Activated CD4-positive, alpha-beta memory T cell treated with anti-CD3 and anti-CD28 coated beads, Interleukin-2, amount 10 ng/mL, durations not matched to agents 7 days and 5 days (primary cell): Measurements from ENCODE around the gene TCF3. TPM values are rescaled to one million over a fixed set of nuclear protein-coding genes. Genes with fewer than 3 reads are reported as not detected.

Experiments
- CTCF ChIA-PET: fragments of 350-600 bp; sonication (Branson Sonifier 250); formaldehyde crosslinking; loops from one replicate; lab custom pipeline; 2021; ENCODE audit warnings: antibody characterized with exemption, inconsistent platforms; lab: Charles Lee
- POLR2A ChIA-PET: fragments of 350-600 bp; sonication (Branson Sonifier 250); formaldehyde crosslinking; loops from one replicate; lab custom pipeline; 2021; ENCODE audit warnings: antibody characterized with exemption; lab: Charles Lee
- DNase-seq: peaks from one replicate; pipeline ENCODE4 v3.0.0-alpha.2; 2020
- H3K27ac Mint-ChIP-seq: one replicate; pipeline ENCODE4 v1.8.0; 2021; ENCODE audit warnings: mild to moderate bottlenecking, mixed read lengths
- H3K27me3 Mint-ChIP-seq: one replicate; pipeline ENCODE4 v1.8.0; 2021; ENCODE audit warnings: mixed read lengths
- H3K36me3 Mint-ChIP-seq: one replicate; pipeline ENCODE4 v1.8.0; 2021; ENCODE audit warnings: low read depth, mixed read lengths
- H3K4me1 Mint-ChIP-seq: one replicate; pipeline ENCODE4 v1.8.0; 2021; ENCODE audit warnings: mixed read lengths
- H3K4me3 Mint-ChIP-seq: one replicate; pipeline ENCODE4 v1.8.0; 2021; ENCODE audit warnings: mild to moderate bottlenecking, mixed read lengths
- H3K9me3 Mint-ChIP-seq: one replicate; pipeline ENCODE4 v1.8.0; 2021; ENCODE audit warnings: mixed read lengths
- total RNA-seq, 2 experiments: library from RNA; stranded (reverse); gene quantifications; one replicate each; pipeline ENCODE4 v1.2.3, GENCODE V29; 2021

Gene TCF3
- total RNA-seq, 2 experiments from 2014 or later: 67.3 to 71.2 TPM

DNA sequence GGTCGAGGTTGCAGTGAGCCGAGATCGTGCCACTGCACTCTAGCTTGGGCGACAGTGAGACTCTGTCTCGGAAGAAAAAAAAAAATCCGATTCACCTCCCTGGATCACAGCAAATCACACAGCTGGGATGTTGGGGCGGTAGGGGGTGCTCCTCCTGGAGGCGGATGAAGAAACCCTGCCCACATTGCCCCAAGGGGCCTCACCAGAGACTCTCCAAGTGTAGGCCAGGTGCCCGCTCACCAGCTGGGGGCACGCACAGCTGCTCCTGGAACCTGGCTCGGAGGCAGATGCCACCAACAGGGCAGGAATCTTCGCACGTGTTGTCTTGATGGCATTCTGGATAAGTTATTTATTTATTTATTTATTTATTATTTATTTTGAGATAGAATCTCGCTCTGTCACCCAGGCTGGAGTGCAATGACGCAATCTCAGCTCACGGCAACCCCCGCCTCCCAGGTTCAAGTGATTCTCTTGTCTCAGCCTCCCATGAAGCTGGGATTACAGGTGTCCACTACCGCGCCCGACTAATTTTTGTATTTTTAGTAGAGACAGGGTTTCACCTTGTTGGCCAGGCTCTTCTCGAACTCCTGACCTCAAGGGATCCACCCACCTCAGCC is 50.2 kb downstream of the TCF3 start:
- CTCF ChIA-PET: no interaction called here
- no peaks in the 10 kb centered on the region for H3K9me3 Mint-ChIP-seq
- H3K36me3 Mint-ChIP-seq: peaks cover 26% of the 10 kb centered on the region
- no peak overlapping the region for H3K27ac Mint-ChIP-seq
- POLR2A ChIA-PET: interaction anchor here (5.9 kb wide), 1 partner anchor 9 kb away, joined by 60 read pairs; the partner anchor contains the start of gene MBD3
- H3K4me3 Mint-ChIP-seq: no peak overlapping the region
- no peak for DNase-seq
- no peaks in the 10 kb centered on the region for H3K27me3 Mint-ChIP-seq
- peaks cover 40% of the 10 kb centered on the region for H3K4me1 Mint-ChIP-seq

DNA sequence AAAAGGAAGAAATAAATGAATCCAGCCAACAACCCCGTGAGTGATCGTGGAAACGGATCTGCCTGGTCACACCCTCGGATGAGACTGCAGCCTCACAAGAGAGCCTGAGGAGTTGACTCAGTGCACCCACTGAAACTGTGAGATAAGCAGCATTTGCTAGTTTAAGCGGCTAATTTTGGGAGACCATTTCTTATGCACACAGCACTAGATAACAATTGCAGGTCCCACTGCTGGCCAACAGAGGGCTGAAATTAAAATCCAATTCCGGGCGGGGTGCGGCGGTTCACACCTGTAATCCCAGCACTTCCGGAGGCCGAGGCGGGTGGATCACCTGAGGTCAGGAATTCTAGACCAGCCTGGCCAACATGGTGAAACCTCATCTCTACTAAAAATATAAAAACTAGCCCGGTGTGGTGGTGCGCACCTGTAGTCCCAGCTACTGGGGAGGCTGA is 50.8 kb downstream of the TCF3 start:
- no peaks in the 10 kb centered on the region for H3K9me3 Mint-ChIP-seq
- H3K4me1 Mint-ChIP-seq: peaks cover 36% of the 10 kb centered on the region
- ChIA-PET POLR2A (interaction anchor here (5.9 kb wide), 1 partner anchor 8 kb away, joined by 60 read pairs; the partner anchor contains the start of gene MBD3), CTCF (interaction anchor here (1.2 kb wide), 1 partner anchor 9 kb away, joined by 3 read pairs; the partner anchor contains the start of gene MBD3)
- no peak overlapping the region for H3K4me3 Mint-ChIP-seq
- no peak overlapping the region for H3K27ac Mint-ChIP-seq
- H3K36me3 Mint-ChIP-seq: peaks cover 28% of the 10 kb centered on the region
- DNase-seq: no peak
- H3K27me3 Mint-ChIP-seq: no peaks in the 10 kb centered on the region

DNA sequence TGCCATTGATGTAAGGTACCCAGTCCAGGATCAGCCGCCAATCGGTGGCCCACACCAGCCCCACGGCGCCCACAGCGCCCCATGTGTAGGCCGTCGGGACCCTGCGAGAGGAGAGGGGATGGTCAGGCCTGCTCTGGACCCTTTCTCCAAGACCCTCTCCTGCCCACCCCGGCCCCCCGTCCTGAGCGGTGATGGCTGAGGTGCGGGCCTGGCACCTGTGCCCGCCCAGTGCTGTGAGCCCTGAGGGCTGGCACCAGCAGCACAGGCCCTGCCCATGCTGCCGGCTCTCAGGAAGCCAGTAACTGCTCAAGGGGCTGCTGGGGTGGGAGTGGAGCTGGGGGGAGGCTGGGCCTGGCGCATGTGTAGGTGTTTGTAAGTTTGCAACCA is 53.0 kb downstream of the TCF3 start:
- CTCF ChIA-PET: no interaction called here
- peaks cover 28% of the 10 kb centered on the region for H3K36me3 Mint-ChIP-seq

DNA sequence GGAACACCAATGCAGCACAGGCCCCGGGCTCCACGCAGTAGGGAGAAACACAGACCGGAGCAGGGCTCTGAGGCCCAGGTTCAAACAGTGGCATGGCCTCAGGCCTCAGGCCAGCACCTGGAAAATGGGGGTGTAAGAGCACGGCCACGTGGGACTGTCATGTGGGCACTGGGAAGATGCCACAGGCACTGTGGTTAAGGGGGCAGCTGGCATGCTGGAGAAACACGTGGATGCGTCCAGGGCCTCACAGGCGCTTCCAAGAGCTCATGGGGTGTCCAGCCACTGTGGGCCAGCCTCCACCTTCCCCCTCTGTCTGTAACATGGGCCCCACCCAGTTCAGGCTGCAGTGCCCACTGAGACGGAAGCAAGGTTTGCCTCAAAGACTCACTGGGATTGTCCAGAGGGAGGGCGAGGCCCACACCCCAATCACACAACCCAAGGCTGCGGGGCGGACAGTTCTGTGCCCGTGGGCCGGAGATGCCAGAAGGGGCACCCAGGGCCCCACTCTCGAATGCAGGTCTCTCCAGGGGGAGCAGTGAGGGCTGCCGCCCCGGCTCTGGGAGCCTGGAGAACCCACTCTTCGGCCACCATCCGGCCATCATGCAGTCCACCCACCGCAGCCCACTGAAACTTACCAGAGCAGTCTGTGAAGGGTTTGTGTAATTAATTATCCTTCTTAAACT is 53.5 kb downstream of the TCF3 start:
- no peaks in the 10 kb centered on the region for H3K27me3 Mint-ChIP-seq
- no peak for DNase-seq
- H3K4me3 Mint-ChIP-seq: no peak overlapping the region
- H3K4me1 Mint-ChIP-seq: peaks cover 18% of the 10 kb centered on the region
- peaks cover 28% of the 10 kb centered on the region for H3K36me3 Mint-ChIP-seq
- ChIA-PET CTCF (no interaction called here), POLR2A (no interaction called here)
- no peak overlapping the region for H3K27ac Mint-ChIP-seq
- H3K9me3 Mint-ChIP-seq: no peaks in the 10 kb centered on the region

More for the DNA sequence above, 53.0 kb downstream of the TCF3 start:
- Mint-ChIP-seq H3K4me1 (peaks cover 23% of the 10 kb centered on the region), H3K27me3 (no peaks in the 10 kb centered on the region), H3K9me3 (no peaks in the 10 kb centered on the region), H3K4me3 (no peak overlapping the region), H3K27ac (no peak overlapping the region)
- POLR2A ChIA-PET: no interaction called here
- DNase-seq: no peak

DNA sequence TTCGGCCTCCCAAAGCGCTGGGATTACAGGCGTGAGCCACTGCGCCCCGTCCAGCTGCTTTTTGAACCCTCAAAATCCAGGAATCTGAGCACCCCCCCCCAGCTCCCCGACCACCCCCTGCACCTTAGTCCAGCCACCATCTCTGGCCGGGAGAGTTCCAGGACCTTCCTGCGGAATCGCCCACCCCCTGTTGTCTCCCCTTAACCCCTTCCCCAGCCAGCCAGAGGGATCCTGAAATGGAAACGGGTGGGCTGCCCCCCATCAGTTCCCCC is 59.0 kb downstream of the TCF3 start:
- Mint-ChIP-seq H3K9me3 (no peaks in the 10 kb centered on the region), H3K27ac (no peak overlapping the region), H3K36me3 (peaks cover 18% of the 10 kb centered on the region), H3K27me3 (no peaks in the 10 kb centered on the region), H3K4me1 (peaks cover 19% of the 10 kb centered on the region), H3K4me3 (peak overlapping the region; percentile 85)
- ChIA-PET POLR2A (interaction anchor here (1.1 to 2.8 kb wide), 3 partner anchors 10 to 218 kb away, joined by 3 to 60 read pairs (median 6); partner anchors contain the start of gene UQCR11), CTCF (interaction anchor here (1.2 kb wide), 1 partner anchor 13 kb away, joined by 6 read pairs; no protein-coding TSS in a partner anchor)
- DNase-seq: no peak

DNA sequence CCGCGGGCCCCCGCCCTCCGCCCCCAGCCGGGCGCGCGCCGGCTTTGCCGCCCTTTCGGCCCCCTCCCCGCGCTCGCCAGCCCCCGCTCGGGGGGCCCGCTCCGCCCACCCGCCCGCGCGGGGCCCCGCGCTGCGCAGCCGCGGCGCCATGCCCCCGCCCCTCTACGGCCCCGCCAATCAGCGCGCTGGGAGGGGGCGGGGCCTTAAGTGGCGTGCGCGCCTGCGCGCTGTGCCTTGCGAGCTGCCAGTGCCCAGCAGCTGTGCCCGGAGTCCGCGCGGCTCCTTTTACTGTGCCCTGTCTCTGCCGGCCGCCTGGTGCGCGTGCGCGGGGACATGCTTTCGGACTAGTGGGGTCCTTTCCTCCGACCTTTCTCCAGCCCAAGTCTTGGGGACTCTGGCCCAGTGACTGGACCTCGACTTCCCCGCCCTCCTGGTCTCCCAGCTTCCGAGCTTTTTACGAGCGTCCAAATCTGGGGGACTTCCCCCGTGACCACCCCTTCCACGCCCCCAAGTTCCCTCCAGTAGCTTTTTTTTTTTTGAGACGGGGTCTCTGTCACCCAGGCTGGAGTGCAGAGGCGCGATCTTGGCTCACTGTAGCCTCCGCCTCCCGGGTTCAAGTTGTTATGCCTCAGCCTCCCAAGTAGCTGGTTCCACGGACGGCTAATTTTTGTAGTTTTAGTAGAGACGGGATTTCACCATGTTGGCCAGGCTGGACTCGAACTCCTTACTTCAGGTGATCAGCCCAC is 59.5 kb downstream of the TCF3 start, which contains the start of gene MBD3:
Gene MBD3, minus strand, starts transcription at position 111 of the 746 bp plus-strand sequence. CDS start 234 bp downstream, outside the sequence.
- ChIA-PET POLR2A (interaction anchor here (0.7 to 2.8 kb wide), 6 partner anchors 9 to 324 kb away, joined by 3 to 60 read pairs (median 4); partner anchors contain the start of genes TCF3 and UQCR11), CTCF (interaction anchor here (0.5 to 1.2 kb wide), 4 partner anchors 8 to 47 kb away, joined by 3 to 7 read pairs (median 4); no protein-coding TSS in a partner anchor)
- H3K27ac Mint-ChIP-seq: peak within 1 kb of the TSS; percentile 83
- no peaks in the 10 kb centered on the region for H3K27me3 Mint-ChIP-seq
- peaks cover 19% of the 10 kb centered on the region for H3K4me1 Mint-ChIP-seq
- DNase-seq: peak; percentile 89
- H3K9me3 Mint-ChIP-seq: no peaks in the 10 kb centered on the region
- peaks cover 16% of the 10 kb centered on the region for H3K36me3 Mint-ChIP-seq
- H3K4me3 Mint-ChIP-seq: peak within 1 kb of the TSS; percentile 85

DNA sequence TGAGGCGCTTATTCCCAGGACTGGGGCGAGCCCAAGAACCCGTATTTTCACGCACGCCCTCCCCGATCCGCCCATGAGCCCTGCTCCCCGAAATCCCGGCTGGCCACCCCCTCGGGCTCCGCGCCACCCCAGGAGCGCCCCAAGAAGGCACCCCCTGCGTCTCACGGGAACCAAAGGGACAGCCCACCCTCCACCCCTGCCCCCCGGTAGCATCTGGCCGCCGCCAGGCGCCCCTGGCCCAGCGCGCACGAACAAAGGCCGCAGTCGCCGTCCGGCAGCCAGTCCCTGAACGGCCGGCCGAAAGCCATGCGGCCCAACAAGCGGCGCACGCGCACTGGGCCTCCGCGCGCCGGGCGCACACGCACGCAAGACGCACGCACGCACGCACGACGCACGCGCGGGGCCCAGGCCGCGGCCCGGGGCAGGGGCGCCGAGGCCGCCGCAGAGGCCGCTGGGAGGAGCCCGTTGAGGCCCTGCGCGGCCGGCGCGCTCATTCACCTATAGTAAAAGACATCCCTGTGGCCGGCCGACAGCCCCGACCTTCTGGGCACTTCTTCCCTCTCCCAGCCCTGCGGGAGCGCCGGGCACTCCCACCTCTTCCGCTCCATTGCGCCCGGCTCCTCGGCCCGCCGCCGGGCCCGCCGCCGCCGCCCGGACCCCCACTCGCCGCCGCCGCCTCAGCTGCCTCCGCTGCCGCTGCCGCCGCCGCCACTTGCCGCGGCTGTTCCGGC is 60.2 kb downstream of the TCF3 start:
- DNase-seq: peak; percentile 87
- ChIA-PET POLR2A (interaction anchor here (1.0 to 2.8 kb wide), 6 partner anchors 8 to 239 kb away, joined by 3 to 60 read pairs (median 6); partner anchors contain the start of genes TCF3 and UQCR11), CTCF (interaction anchor here (0.8 to 2.0 kb wide), 4 partner anchors 9 to 15 kb away, joined by 3 to 7 read pairs (median 5); no protein-coding TSS in a partner anchor)
- Mint-ChIP-seq H3K4me3 (peak overlapping the region; percentile 83), H3K36me3 (peaks cover 15% of the 10 kb centered on the region), H3K4me1 (peaks cover 25% of the 10 kb centered on the region), H3K27me3 (no peaks in the 10 kb centered on the region), H3K9me3 (no peaks in the 10 kb centered on the region), H3K27ac (peak overlapping the region; percentile 83)

DNA sequence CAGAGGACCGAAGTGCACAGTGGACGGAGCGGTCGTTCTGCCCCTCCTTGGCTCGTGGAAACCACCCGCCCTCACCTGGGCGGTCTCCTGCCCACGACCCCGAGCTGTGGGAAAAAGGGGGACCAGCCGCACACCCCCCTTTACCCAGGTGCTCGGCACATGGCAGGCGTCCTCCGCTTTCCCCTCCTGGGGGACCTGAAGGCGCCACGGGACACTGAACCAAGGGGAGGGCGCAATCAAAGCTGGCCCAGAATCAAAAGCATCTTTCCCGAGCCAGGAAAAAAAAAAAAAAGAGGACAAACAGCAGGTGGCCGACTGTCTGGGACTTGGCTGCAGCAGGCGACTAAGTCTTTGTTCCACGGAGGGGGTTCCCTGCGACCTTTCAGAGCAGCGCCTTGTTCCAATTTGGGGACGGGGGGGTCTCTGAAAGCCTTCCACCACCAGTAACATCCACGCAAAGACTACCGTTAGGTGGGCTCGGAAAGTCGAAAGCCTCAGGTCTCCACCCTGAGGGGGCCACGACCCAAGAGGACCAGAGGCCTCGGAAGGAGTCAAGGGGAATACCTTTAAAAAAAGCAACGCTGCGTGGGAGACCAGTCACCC is 60.9 kb downstream of the TCF3 start:
- DNase-seq: no peak
- Mint-ChIP-seq H3K9me3 (no peaks in the 10 kb centered on the region), H3K27me3 (no peaks in the 10 kb centered on the region), H3K36me3 (peaks cover 13% of the 10 kb centered on the region), H3K27ac (peak overlapping the region; percentile 83), H3K4me3 (peak overlapping the region; percentile 83), H3K4me1 (peaks cover 25% of the 10 kb centered on the region)
- ChIA-PET POLR2A (interaction anchor here (0.8 to 2.3 kb wide), 4 partner anchors 13 to 322 kb away, joined by 3 to 17 read pairs (median 8); partner anchors contain the start of genes CIRBP, TCF3 and UQCR11), CTCF (interaction anchor here (1.1 to 2.0 kb wide), 4 partner anchors 14 to 81 kb away, joined by 4 to 6 read pairs (median 4); partner anchors contain the start of gene UQCR11)

GRCh38 chr19:1590641-1591397 is 61.6 kb downstream of the TCF3 start:
- ChIA-PET POLR2A (interaction anchor here (0.8 to 2.3 kb wide), 6 partner anchors 14 to 322 kb away, joined by 3 to 17 read pairs (median 5); partner anchors contain the start of genes CIRBP, TCF3 and UQCR11), CTCF (interaction anchor here (0.6 to 2.0 kb wide), 5 partner anchors 15 to 311 kb away, joined by 3 to 6 read pairs (median 4); partner anchors contain the start of gene UQCR11)
- H3K9me3 Mint-ChIP-seq: no peaks in the 10 kb centered on the region
- no peaks in the 10 kb centered on the region for H3K27me3 Mint-ChIP-seq
- peaks cover 28% of the 10 kb centered on the region for H3K4me1 Mint-ChIP-seq
- H3K4me3 Mint-ChIP-seq: peak overlapping the region; percentile 83
- H3K36me3 Mint-ChIP-seq: peaks cover 16% of the 10 kb centered on the region
- peak; percentile 43 for DNase-seq
- H3K27ac Mint-ChIP-seq: peak overlapping the region; percentile 83

DNA sequence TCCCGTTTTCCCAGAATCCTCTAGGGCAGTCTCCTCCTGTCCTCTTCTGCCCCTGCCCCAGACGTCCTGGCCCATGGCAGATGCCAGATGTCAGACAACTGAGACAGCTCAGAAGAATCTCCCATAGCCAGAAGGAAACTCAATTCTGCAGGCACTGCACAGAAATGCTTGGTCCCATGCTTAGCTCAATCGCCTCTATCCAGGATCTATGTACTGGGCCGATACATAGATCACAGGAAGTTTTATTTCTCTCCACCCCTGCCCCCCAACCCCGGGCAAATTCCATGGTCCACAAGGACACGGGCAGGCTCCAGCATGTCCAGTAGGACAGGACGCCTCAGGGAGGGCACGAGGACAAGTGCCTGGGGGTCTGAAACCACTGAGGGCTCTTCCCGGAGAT is 64.5 kb downstream of the TCF3 start:
- ChIA-PET POLR2A (no interaction called here), CTCF (no interaction called here)
- no peaks in the 10 kb centered on the region for H3K9me3 Mint-ChIP-seq
- peaks cover 34% of the 10 kb centered on the region for H3K36me3 Mint-ChIP-seq
- H3K27ac Mint-ChIP-seq: no peak overlapping the region
- H3K4me3 Mint-ChIP-seq: no peak overlapping the region
- peaks cover 25% of the 10 kb centered on the region for H3K4me1 Mint-ChIP-seq
- no peak for DNase-seq
- no peaks in the 10 kb centered on the region for H3K27me3 Mint-ChIP-seq

DNA sequence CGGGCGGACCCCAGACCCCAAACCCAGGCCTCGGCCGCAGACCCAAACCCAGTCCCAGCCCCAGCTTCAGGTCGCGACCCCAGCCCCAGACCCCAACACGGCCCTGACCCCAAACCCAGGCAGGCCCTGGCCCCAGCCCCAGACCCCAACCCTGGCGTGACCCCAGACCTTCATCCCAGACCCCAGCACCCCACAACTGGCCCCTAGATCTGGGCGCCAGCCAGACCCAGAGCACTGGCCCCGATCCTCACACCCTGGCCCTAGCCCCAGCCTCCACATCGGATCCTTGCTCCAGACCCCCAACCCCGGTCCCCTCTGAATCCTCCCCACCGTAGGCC is 67.2 kb downstream of the TCF3 start:
- POLR2A ChIA-PET: interaction anchor here (0.8 kb wide), 1 partner anchor 113 kb away, joined by 3 read pairs; no protein-coding TSS in a partner anchor
- no peaks in the 10 kb centered on the region for H3K9me3 Mint-ChIP-seq

More for the DNA sequence above, 67.2 kb downstream of the TCF3 start:
- Mint-ChIP-seq H3K4me1 (peaks cover 13% of the 10 kb centered on the region), H3K27ac (no peak overlapping the region), H3K36me3 (peaks cover 43% of the 10 kb centered on the region), H3K4me3 (no peak overlapping the region), H3K27me3 (no peaks in the 10 kb centered on the region)
- no peak for DNase-seq
- CTCF ChIA-PET: no interaction called here
